ENCODE measurements around the gene SH3RF2.
A peak's percentile ranks its signal among the peaks of the same experiment; 100 is the strongest.
"Not testable (repeated sequence)": the region's sequence is repeated elsewhere in the genome, so short reads cannot be mapped to it uniquely, and the experiment has no call there.

The SH3RF2 gene

GRCh38 chr5:145936401-145937131, at the start of gene SH3RF2:
SH3RF2 (plus strand) TSS chr5:145936578; CDS start chr5:145937929, 1,351 bp downstream.
- DNase-seq: peak; percentile 84

- DNase-seq: no peak
Observed at GRCh38 chr5:145887217-145887616, 49.2 kb upstream of the SH3RF2 start.

- DNase-seq: no peak
Observed at GRCh38 chr5:145887976-145888574, 48.3 kb upstream of the SH3RF2 start.

GRCh38 chr5:145889611-145890010, 46.8 kb upstream of the SH3RF2 start:
- no peak for DNase-seq

- DNase-seq: not testable (repeated sequence)
Observed at GRCh38 chr5:145891378-145891777, 45.0 kb upstream of the SH3RF2 start.

- DNase-seq: no peak
Observed at GRCh38 chr5:145898171-145898570, 38.2 kb upstream of the SH3RF2 start.

- DNase-seq: no peak
Observed at GRCh38 chr5:145902421-145902820, 34.0 kb upstream of the SH3RF2 start.

GRCh38 chr5:145903113-145903512, 33.3 kb upstream of the SH3RF2 start:
- no peak for DNase-seq

- DNase-seq: no peak
Observed at GRCh38 chr5:145903867-145904266, 32.5 kb upstream of the SH3RF2 start.

GRCh38 chr5:145904743-145905142, 31.6 kb upstream of the SH3RF2 start:
- DNase-seq: no peak

GRCh38 chr5:145906401-145906800, 30.0 kb upstream of the SH3RF2 start:
- no peak for DNase-seq

- no peak for DNase-seq
Observed at GRCh38 chr5:145908206-145908960, 28.0 kb upstream of the SH3RF2 start.

- DNase-seq: no peak
Observed at GRCh38 chr5:145911164-145911563, 25.2 kb upstream of the SH3RF2 start.

- DNase-seq: no peak
Observed at GRCh38 chr5:145912019-145912418, 24.4 kb upstream of the SH3RF2 start.

GRCh38 chr5:145912594-145912993, 23.8 kb upstream of the SH3RF2 start:
- no peak for DNase-seq

- no peak for DNase-seq
Observed at GRCh38 chr5:145913701-145914100, 22.7 kb upstream of the SH3RF2 start.

GRCh38 chr5:145915970-145916638, 20.3 kb upstream of the SH3RF2 start:
- DNase-seq: no peak

GRCh38 chr5:145917288-145917687, 19.1 kb upstream of the SH3RF2 start:
- no peak for DNase-seq

GRCh38 chr5:145918397-145918796, 18.0 kb upstream of the SH3RF2 start:
- DNase-seq: no peak

- DNase-seq: no peak
Observed at GRCh38 chr5:145919413-145919812, 17.0 kb upstream of the SH3RF2 start.

GRCh38 chr5:145920542-145921210, 15.7 kb upstream of the SH3RF2 start:
- no peak for DNase-seq

- DNase-seq: no peak
Observed at GRCh38 chr5:145921211-145921610, 15.2 kb upstream of the SH3RF2 start.

GRCh38 chr5:145922059-145922458, 14.3 kb upstream of the SH3RF2 start:
- no peak for DNase-seq
